Astrocyte of the cerebellum (primary cell): Measurements from ENCODE around the gene NRP1.
"Not testable (repeated sequence)": the region's sequence is repeated elsewhere in the genome, so short reads cannot be mapped to it uniquely, and the experiment has no call there.

Source experiments
- DNase-seq: peaks from one replicate; pipeline ENCODE4 v3.0.0-alpha.2; 2011; ENCODE audit warnings: low read depth
- H3K4me3 ChIP-seq: 2 replicates; pipeline ENCODE4 v1.5.1; 2011; ENCODE audit warnings: mild to moderate bottlenecking, low read depth, low read length, moderate library complexity
- CTCF ChIP-seq: IDR thresholded peaks from 2 replicates; pipeline ENCODE4 v1.5.1; 2012; ENCODE audit warnings: low read length, low read depth, moderate library complexity, mild to moderate bottlenecking; ENCODE audit errors: missing control alignments
- in situ Hi-C: cut with HindIII; loops from 2 replicates; pipeline ENCODE4 v1.10.0; 2017; ENCODE audit warnings: low sequenced_read_pairs

The NRP1 gene

GRCh38 chr10:33229252-33229948 is 105.1 kb downstream of the NRP1 start:
- DNase-seq: peak; percentile 65
- no peak for TF ChIP-seq CTCF
- no peak overlapping the region for H3K4me3 ChIP-seq
- in situ Hi-C loops: no loop called here

GRCh38 chr10:33228426-33228825 is 106.0 kb downstream of the NRP1 start:
- no peak overlapping the region for H3K4me3 ChIP-seq
- no peak for DNase-seq
- in situ Hi-C loops: no loop called here
- no peak for TF ChIP-seq CTCF

GRCh38 chr10:33227489-33227888 is 107.0 kb downstream of the NRP1 start:
- no peak overlapping the region for H3K4me3 ChIP-seq
- TF ChIP-seq CTCF: no peak
- DNase-seq: no peak

GRCh38 chr10:33224251-33224965 is 110.1 kb downstream of the NRP1 start:
- in situ Hi-C loops: no loop called here

More at GRCh38 chr10:33227489-33227888, 107.0 kb downstream of the NRP1 start:
- in situ Hi-C loops: no loop called here

GRCh38 chr10:33223326-33224000 is 111.0 kb downstream of the NRP1 start:
- no peak overlapping the region for H3K4me3 ChIP-seq
- no peak for TF ChIP-seq CTCF
- no peak for DNase-seq
- in situ Hi-C loops: no loop called here

More at GRCh38 chr10:33224251-33224965, 110.1 kb downstream of the NRP1 start:
- DNase-seq: no peak
- no peak overlapping the region for H3K4me3 ChIP-seq
- no peak for TF ChIP-seq CTCF

GRCh38 chr10:33222304-33222703 is 112.2 kb downstream of the NRP1 start:
- in situ Hi-C loops, DNase-seq, H3K4me3 ChIP-seq: not testable (repeated sequence)
